ENCODE measurements around the gene TEX14.

TEX14 gene

DNA sequence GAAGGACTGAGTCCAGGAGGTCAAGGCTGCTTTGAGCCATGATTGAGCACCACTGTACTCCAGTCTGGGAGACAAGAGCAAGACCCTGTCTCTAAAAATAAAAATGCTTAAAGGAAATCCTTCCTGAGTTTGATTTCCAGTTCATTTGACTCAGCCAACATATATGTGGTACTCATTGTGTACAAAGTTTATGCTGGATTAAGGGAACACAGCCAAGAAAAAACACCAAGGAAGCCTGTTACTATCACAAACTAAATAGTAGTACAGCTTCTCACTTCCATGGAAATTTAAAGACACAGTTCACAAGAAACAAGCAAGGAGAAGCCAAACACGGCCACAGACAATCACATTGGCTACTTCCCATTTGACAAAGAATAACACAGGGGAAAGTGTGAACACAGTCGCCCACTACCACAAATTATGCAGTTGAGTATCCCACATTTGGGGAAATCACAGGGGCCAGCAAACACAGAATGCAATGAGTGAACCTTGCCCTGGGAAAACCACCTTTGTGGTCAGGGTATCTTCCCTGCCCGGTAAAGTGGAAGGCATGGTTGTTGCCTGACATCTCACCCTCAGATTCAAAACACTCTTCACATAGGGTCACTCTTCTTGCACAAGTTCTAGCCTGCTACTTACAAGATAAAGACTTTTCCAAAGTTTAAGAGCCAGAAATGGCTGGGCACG lies 14.5 kb downstream of the TEX14 start:
- no peak overlapping the region for H3K9ac ChIP-seq (ENCODE audit: low read depth, low read length)

DNA sequence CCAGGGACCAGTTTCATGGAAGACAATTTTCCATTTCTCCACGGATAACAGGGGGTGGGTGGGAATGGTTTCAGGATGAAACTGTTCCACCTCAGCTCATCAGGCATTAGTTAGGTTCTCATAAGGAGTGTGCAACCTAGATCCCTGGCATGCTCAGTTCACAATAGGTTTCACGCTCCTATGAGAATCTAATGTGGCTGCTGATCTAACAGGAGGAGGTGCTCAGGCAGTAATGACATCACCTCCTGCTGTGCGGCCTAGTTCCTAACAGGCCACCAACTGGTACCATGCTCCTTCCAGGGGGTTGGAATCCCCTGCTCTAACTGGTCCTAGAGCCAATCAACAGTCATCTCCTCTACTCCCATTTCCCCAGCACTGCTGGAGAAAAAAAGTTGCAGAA lies 19.9 kb downstream of the TEX14 start:
- DNase-seq (no peak), ATAC-seq (ENCODE audit: insufficient read depth, low read depth) (no peak)
- H2AFZ ChIP-seq (ENCODE audit: low read depth, low read length) = no peak overlapping the region; the same call in 1 of the 2 replicates

More for the DNA sequence above, 14.5 kb downstream of the TEX14 start:
- H3K27ac ChIP-seq (ENCODE audit: low read length) = no peak overlapping the region
- ATAC-seq (ENCODE audit: insufficient read depth, low read depth) (no peak), DNase-seq (no peak)
- H3K9me3 ChIP-seq (ENCODE audit: insufficient read depth, low read length, severe bottlenecking) = no peaks in the 10 kb centered on the region
- no peaks in the 10 kb centered on the region for H3K27me3 ChIP-seq (ENCODE audit: insufficient read depth, low read length, poor library complexity)
- H3K4me2 ChIP-seq (ENCODE audit: insufficient read depth, low read length) = no peak overlapping the region
- no peaks in the 10 kb centered on the region for H3K79me2 ChIP-seq (ENCODE audit: insufficient read depth, low read length)
- no peak overlapping the region for H2AFZ ChIP-seq (ENCODE audit: low read depth, low read length)
- no peaks in the 10 kb centered on the region for H4K20me1 ChIP-seq (ENCODE audit: insufficient read depth, low read length)
- H3K36me3 ChIP-seq (ENCODE audit: insufficient read depth, low read length) = no peaks in the 10 kb centered on the region
- no peak overlapping the region for H3K4me3 ChIP-seq (ENCODE audit: low read depth in 1 of 2, low read length in 2 of 2)
- H3K4me1 ChIP-seq (ENCODE audit: insufficient read depth, low read length) = no peaks in the 10 kb centered on the region
- TF ChIP-seq, protein P1, sequence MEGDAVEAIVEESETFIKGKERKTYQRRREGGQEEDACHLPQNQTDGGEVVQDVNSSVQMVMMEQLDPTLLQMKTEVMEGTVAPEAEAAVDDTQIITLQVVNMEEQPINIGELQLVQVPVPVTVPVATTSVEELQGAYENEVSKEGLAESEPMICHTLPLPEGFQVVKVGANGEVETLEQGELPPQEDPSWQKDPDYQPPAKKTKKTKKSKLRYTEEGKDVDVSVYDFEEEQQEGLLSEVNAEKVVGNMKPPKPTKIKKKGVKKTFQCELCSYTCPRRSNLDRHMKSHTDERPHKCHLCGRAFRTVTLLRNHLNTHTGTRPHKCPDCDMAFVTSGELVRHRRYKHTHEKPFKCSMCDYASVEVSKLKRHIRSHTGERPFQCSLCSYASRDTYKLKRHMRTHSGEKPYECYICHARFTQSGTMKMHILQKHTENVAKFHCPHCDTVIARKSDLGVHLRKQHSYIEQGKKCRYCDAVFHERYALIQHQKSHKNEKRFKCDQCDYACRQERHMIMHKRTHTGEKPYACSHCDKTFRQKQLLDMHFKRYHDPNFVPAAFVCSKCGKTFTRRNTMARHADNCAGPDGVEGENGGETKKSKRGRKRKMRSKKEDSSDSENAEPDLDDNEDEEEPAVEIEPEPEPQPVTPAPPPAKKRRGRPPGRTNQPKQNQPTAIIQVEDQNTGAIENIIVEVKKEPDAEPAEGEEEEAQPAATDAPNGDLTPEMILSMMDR (IDR thresholded peaks at IDR 0.05; ENCODE audit: borderline replicate concordance, extremely low read depth, low read length, poor library complexity, severe bottlenecking) = no peak
- no peak for TF ChIP-seq EZH2 (IDR thresholded peaks at IDR 0.05; ENCODE audit: borderline replicate concordance, low read depth, low read length, severe bottlenecking)

DNA sequence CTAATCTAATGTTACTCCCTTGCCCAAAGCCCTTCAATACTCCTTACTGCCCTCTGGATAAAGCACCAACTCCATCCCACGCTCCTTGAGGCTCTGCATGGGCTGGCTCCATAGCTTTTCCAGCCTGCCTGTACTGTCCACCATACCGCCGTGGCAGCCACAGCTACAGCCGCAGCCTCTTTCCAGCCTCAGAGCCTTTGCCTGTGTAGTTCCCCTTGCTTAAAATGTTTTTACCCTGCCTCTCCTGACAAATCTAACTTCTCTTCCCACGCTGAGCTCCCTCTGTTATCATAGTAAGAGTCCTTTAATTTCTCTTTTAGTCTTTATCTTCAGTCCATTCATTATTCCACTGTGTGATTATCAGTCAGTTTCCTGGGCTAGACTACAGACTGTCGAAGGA lies 22.0 kb downstream of the TEX14 start:
- no peaks in the 10 kb centered on the region for H4K20me1 ChIP-seq (ENCODE audit: insufficient read depth, low read length)
- TF ChIP-seq, protein P1 (IDR thresholded peaks at IDR 0.05; ENCODE audit: borderline replicate concordance, extremely low read depth, low read length, poor library complexity, severe bottlenecking) = no peak
- TF ChIP-seq EZH2 (IDR thresholded peaks at IDR 0.05; ENCODE audit: borderline replicate concordance, low read depth, low read length, severe bottlenecking) = no peak
- no peaks in the 10 kb centered on the region for H3K9me3 ChIP-seq (ENCODE audit: insufficient read depth, low read length, severe bottlenecking)
- H3K36me3 ChIP-seq (ENCODE audit: insufficient read depth, low read length) = no peaks in the 10 kb centered on the region
- ATAC-seq (ENCODE audit: insufficient read depth, low read depth) (no peak), DNase-seq (no peak)
- H3K4me2 ChIP-seq (ENCODE audit: insufficient read depth, low read length) = no peak overlapping the region
- no peaks in the 10 kb centered on the region for H3K4me1 ChIP-seq (ENCODE audit: insufficient read depth, low read length)
- no peak overlapping the region for H2AFZ ChIP-seq (ENCODE audit: low read depth, low read length)
- H3K79me2 ChIP-seq (ENCODE audit: insufficient read depth, low read length) = no peaks in the 10 kb centered on the region
- H3K9ac ChIP-seq (ENCODE audit: low read depth, low read length) = no peak overlapping the region
- no peak overlapping the region for H3K4me3 ChIP-seq (ENCODE audit: low read depth in 1 of 2, low read length in 2 of 2)
- H3K27me3 ChIP-seq (ENCODE audit: insufficient read depth, low read length, poor library complexity) = no peaks in the 10 kb centered on the region
- no peak overlapping the region for H3K27ac ChIP-seq (ENCODE audit: low read length)

More for the DNA sequence above, 19.9 kb downstream of the TEX14 start:
- Histone ChIP-seq H3K9me3 (ENCODE audit: insufficient read depth, low read length, severe bottlenecking) (no peaks in the 10 kb centered on the region), H4K20me1 (ENCODE audit: insufficient read depth, low read length) (no peaks in the 10 kb centered on the region), H3K4me1 (ENCODE audit: insufficient read depth, low read length) (no peaks in the 10 kb centered on the region), H3K36me3 (ENCODE audit: insufficient read depth, low read length) (no peaks in the 10 kb centered on the region), H3K4me2 (ENCODE audit: insufficient read depth, low read length) (no peak overlapping the region), H3K79me2 (ENCODE audit: insufficient read depth, low read length) (no peaks in the 10 kb centered on the region), H3K27ac (ENCODE audit: low read length) (no peak overlapping the region), H3K27me3 (ENCODE audit: insufficient read depth, low read length, poor library complexity) (no peaks in the 10 kb centered on the region), H3K4me3 (ENCODE audit: low read depth in 1 of 2, low read length in 2 of 2) (no peak overlapping the region), H3K9ac (ENCODE audit: low read depth, low read length) (no peak overlapping the region)
- TF ChIP-seq, protein P1 (IDR thresholded peaks at IDR 0.05; ENCODE audit: borderline replicate concordance, extremely low read depth, low read length, poor library complexity, severe bottlenecking) = no peak
- TF ChIP-seq EZH2 (IDR thresholded peaks at IDR 0.05; ENCODE audit: borderline replicate concordance, low read depth, low read length, severe bottlenecking) = no peak

Data from DND-41 (cell line).